Measurements from ENCODE around the gene ZEB2.

ZEB2 gene

DNA sequence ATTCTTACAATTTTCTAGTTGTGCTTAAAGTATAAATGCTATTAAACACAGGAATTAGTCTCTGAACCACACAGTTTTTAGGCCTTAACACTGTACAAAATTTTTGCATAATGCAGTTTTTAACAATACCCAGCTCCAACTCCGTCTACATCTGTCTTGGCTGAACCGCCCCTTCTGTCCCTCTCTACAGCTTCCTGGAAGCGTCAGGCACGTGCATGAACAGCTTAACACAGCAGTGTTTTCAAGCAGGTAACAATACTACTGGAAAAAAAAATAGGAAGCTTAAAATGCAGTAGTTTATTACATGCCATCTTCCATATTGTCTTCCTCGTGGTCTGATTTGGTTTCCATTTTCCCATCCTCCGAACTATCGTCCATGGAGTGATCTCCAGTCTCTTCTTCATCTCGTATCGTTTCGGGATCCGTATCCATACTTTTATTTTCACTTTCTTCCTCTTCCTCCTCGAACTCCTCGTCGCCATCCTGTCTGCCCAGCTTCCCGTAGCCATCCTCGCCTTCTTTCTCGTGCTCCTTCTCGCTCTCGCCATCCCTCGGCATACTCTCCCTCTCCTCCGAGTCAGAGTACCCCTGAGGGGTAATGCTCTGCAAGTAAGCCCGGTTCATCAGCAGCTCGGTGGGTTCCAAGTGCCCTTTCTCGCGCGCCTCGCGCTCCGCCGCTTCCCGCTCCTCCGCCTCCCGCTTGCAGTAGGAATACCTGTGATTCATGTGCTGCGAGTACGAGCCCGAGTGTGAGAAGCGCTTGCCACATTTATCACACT is 130.6 kb downstream of the ZEB2 start:
- DNase-seq (ENCODE audit: low read depth, low spot score) = no peak
- H3K4me3 ChIP-seq (ENCODE audit: low read depth, low read length) = no peak overlapping the region
- in situ Hi-C loops (cut with HindIII; ENCODE audit: low sequenced_read_pairs) = no loop called here
- TF ChIP-seq, protein P1, sequence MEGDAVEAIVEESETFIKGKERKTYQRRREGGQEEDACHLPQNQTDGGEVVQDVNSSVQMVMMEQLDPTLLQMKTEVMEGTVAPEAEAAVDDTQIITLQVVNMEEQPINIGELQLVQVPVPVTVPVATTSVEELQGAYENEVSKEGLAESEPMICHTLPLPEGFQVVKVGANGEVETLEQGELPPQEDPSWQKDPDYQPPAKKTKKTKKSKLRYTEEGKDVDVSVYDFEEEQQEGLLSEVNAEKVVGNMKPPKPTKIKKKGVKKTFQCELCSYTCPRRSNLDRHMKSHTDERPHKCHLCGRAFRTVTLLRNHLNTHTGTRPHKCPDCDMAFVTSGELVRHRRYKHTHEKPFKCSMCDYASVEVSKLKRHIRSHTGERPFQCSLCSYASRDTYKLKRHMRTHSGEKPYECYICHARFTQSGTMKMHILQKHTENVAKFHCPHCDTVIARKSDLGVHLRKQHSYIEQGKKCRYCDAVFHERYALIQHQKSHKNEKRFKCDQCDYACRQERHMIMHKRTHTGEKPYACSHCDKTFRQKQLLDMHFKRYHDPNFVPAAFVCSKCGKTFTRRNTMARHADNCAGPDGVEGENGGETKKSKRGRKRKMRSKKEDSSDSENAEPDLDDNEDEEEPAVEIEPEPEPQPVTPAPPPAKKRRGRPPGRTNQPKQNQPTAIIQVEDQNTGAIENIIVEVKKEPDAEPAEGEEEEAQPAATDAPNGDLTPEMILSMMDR (IDR thresholded peaks at IDR 0.05; ENCODE audit: low read depth, low read length) = no peak

DNA sequence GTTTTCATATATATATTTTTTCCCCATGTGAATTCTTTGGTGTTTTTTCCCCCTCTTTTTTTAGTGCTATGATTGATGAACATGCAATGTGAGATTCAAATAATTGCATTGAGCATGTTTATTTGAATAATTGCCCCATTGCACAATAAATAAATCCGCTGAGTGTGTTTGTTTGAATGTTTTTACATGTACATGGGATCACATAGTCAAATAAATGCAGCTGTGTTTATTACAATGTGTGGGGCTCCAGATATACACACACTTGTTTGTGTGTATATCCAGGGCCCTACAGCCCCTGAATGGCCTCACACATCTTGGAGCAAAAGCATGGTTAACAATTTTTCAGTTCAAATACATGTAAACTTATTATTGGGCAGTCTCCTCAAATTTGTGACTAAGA is 134.5 kb downstream of the ZEB2 start:
- H3K4me3 ChIP-seq (ENCODE audit: low read depth, low read length) = no peak overlapping the region
- no peak for DNase-seq (ENCODE audit: low read depth, low spot score)
- TF ChIP-seq, protein P1 (IDR thresholded peaks at IDR 0.05; ENCODE audit: low read depth, low read length) = no peak
- in situ Hi-C loops (cut with HindIII; ENCODE audit: low sequenced_read_pairs) = no loop called here

DNA sequence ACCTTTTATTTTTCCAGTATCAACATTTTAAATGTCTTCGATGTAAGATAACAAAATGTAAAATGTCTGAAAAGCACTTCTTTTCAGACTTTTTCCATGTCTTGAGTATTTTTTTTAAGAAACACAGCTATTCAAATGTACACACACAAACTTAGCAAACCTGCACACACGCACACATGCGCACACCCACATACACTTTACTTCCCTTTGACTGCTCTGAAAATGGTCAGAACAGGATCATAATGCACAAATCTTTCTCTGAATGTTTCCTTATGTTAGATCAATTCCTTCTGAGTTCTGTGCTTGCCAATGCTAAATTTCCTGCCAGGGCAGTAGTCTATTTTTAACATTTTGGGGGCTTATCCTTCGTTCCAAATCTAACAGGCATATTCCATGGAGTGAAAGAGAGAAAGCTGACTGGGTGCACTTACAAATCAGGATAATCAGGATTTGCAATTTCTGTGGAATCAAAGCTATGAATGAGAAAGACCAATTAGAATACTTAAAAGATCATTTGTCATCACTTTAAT is 136.3 kb downstream of the ZEB2 start:
- no peak overlapping the region for H3K4me3 ChIP-seq (ENCODE audit: low read depth, low read length)

DNA sequence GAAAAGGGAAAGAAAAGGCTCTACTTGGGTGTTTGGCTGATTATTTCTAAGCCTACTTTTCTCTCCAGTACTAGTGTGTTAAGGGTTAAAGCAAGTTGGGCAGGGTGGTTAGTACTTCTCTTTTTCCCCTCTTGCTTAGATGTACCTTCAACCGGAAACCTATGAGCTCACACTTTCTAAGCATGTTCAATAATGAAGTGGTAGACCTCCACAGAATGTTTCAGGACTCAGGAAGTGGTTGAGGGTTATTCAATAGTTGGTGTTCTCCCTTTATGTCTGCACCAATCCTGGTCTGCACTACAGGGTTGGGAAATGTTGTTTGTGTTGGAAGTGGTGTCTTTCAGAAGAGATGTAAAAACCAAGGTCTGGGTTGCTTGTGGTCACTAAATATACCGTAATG is 137.1 kb downstream of the ZEB2 start:
- no peak overlapping the region for H3K4me3 ChIP-seq (ENCODE audit: low read depth, low read length)
- in situ Hi-C loops (cut with HindIII; ENCODE audit: low sequenced_read_pairs) = no loop called here
- peak; percentile 77 for DNase-seq (ENCODE audit: low read depth, low spot score)
- TF ChIP-seq, protein P1 (IDR thresholded peaks at IDR 0.05; ENCODE audit: low read depth, low read length) = no peak

More for the DNA sequence above, 136.3 kb downstream of the ZEB2 start:
- TF ChIP-seq, protein P1 (IDR thresholded peaks at IDR 0.05; ENCODE audit: low read depth, low read length) = no peak
- DNase-seq (ENCODE audit: low read depth, low spot score) = no peak
- in situ Hi-C loops (cut with HindIII; ENCODE audit: low sequenced_read_pairs) = no loop called here

DNA sequence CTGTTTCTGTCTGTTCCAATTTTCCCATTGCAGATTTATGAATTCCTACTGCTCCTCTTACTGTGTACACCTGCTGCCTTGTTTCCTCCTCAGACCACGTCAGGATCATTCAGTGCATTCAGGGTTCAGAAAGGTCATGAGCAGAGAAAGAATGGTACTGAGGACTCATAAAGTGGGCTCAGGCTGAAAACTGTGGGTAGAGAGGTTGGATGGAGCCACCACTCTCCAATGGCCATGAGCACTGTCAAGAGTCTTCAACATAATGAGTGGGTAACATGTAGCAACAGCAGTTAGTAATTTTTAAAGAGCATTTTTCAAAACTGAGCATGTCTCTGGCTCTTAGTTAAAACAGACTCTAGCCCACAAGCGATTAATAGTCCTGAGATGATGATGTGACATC is 138.2 kb downstream of the ZEB2 start:
- DNase-seq (ENCODE audit: low read depth, low spot score) = no peak
- in situ Hi-C loops (cut with HindIII; ENCODE audit: low sequenced_read_pairs) = no loop called here
- no peak overlapping the region for H3K4me3 ChIP-seq (ENCODE audit: low read depth, low read length)
- TF ChIP-seq, protein P1 (IDR thresholded peaks at IDR 0.05; ENCODE audit: low read depth, low read length) = no peak

DNA sequence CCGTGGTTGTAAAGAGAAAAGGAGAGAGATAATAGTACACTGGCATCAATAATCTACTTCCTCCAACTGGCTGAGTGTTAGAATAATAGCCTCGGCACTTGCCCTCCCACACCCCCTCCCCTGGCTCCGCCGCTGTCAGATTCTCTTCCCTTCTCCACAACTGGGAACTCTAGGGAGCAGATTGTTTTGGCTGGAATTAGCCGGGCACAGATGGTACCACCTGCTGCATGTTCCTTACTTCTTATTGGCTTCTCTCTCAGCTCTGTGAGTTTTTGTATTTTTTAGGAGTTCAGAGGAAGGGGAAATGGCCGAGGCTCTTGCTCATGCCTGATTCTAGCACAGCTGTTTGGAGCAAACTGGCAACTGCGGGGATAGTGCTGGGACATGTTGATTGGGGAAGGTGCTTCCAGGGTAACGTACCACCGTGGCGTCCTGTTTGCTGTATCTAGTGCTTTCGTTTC is 140.0 kb downstream of the ZEB2 start:
- TF ChIP-seq, protein P1 (IDR thresholded peaks at IDR 0.05; ENCODE audit: low read depth, low read length) = no peak
- in situ Hi-C loops (cut with HindIII; ENCODE audit: low sequenced_read_pairs) = no loop called here
- no peak for DNase-seq (ENCODE audit: low read depth, low spot score)
- no peak overlapping the region for H3K4me3 ChIP-seq (ENCODE audit: low read depth, low read length)

All from astrocyte of the spinal cord (primary cell).